Liver (tissue), 9 donors: ENCODE measurements around the gene SNX1. TPM values are rescaled to one million over a fixed set of nuclear protein-coding genes. Genes with fewer than 3 reads are reported as not detected.

Source experiments
- DNase-seq: peaks from one replicate; pipeline ENCODE4 v3.0.0-alpha.2; 2017; ENCODE audit warnings: low spot score
- H3K27ac ChIP-seq, 2 donors: one replicate each; pipeline ENCODE4 v1.7.0; 2013; ENCODE audit warnings: inconsistent platforms in 2 of 2, low read length in 2 of 2, control low read depth in 1 of 2, low read depth in 1 of 2, mild to moderate bottlenecking in 1 of 2
- H3K27me3 ChIP-seq, 4 donors: one replicate each; pipeline versions ENCODE4 v1.6.1 to v1.7.0; 2013; ENCODE audit warnings: low read length in 3 of 4, inconsistent platforms in 1 of 4, mild to moderate bottlenecking in 1 of 4, moderate library complexity in 1 of 4; ENCODE audit not compliant: control insufficient read depth in 4 of 4, insufficient read depth in 4 of 4
- H3K36me3 ChIP-seq, 4 donors: one replicate each; pipeline versions ENCODE4 v1.6.1 to v1.7.0; 2013; ENCODE audit warnings: low read length in 3 of 4, mild to moderate bottlenecking in 3 of 4, low read depth in 1 of 4, moderate library complexity in 1 of 4; ENCODE audit not compliant: control insufficient read depth in 4 of 4, insufficient read depth in 3 of 4
- H3K4me1 ChIP-seq, 4 donors: one replicate each; pipeline versions ENCODE4 v1.6.1 to v1.7.0; 2013; ENCODE audit warnings: low read length in 3 of 4, mild to moderate bottlenecking in 3 of 4, moderate library complexity in 1 of 4; ENCODE audit not compliant: control insufficient read depth in 4 of 4, insufficient read depth in 4 of 4
- H3K4me3 ChIP-seq, 3 donors: one replicate each; pipeline versions ENCODE4 v1.6.1 to v1.7.0; 2013; ENCODE audit warnings: low read length in 3 of 3, control low read depth in 1 of 3, low read depth in 1 of 3, mild to moderate bottlenecking in 1 of 3
- H3K9ac ChIP-seq, 2 donors: one replicate each; pipeline ENCODE4 v1.7.0; 2013; ENCODE audit warnings: low read length in 2 of 2, mild to moderate bottlenecking in 2 of 2, moderate library complexity in 2 of 2, control low read depth in 1 of 2, low read depth in 1 of 2
- H3K9me3 ChIP-seq, 4 donors: one replicate each; pipeline versions ENCODE4 v1.6.1 to v1.7.0; 2013; ENCODE audit warnings: low read length in 3 of 4; ENCODE audit not compliant: control insufficient read depth in 4 of 4
- CTCF ChIP-seq: fragments of 150-350 bp; IDR thresholded peaks from 2 replicates; pipeline ENCODE4 v1.5.1; 2017; ENCODE audit warnings: improper control_type of control experiment, low read depth, low read length; ENCODE audit not compliant: missing input control
- EGR1 ChIP-seq, 2 donors: IDR thresholded peaks; 2 replicates each; pipeline ENCODE4 v1.6.1; 2016 to 2018; ENCODE audit warnings: antibody characterized with exemption in 2 of 2, low read depth in 2 of 2
- FOXA1 ChIP-seq: IDR thresholded peaks from 2 replicates; pipeline ENCODE4 v1.6.1; 2016; ENCODE audit warnings: antibody characterized with exemption
- FOXA2 ChIP-seq: IDR thresholded peaks from 2 replicates; pipeline ENCODE4 v1.6.1; 2016; ENCODE audit warnings: antibody characterized with exemption
- HNF4A ChIP-seq, 2 donors: conservative IDR thresholded peaks; 2 replicates each; pipeline ENCODE4 v1.6.1; 2016; ENCODE audit warnings: antibody characterized with exemption in 2 of 2, mild to moderate bottlenecking in 2 of 2
- HNF4G ChIP-seq: IDR thresholded peaks from 2 replicates; pipeline ENCODE4 v1.6.1; 2016; ENCODE audit warnings: antibody characterized with exemption
- JUND ChIP-seq, 2 donors: IDR thresholded peaks; 2 replicates each; pipeline ENCODE4 v1.6.1; 2016; ENCODE audit warnings: antibody characterized with exemption in 2 of 2
- MAX ChIP-seq: IDR thresholded peaks from 2 replicates; pipeline ENCODE4 v1.6.1; 2016; ENCODE audit warnings: antibody characterized with exemption
- NR2F2 ChIP-seq: IDR thresholded peaks from 2 replicates; pipeline ENCODE4 v1.6.1; 2016; ENCODE audit warnings: antibody characterized with exemption
- RAD21 ChIP-seq, 2 donors: IDR thresholded peaks; 2 replicates each; pipeline ENCODE4 v1.6.1; 2016; ENCODE audit warnings: antibody characterized with exemption in 2 of 2, mild to moderate bottlenecking in 2 of 2
- RXRA ChIP-seq, 2 donors: IDR thresholded peaks; 2 replicates each; pipeline ENCODE4 v1.6.1; 2017 to 2018; ENCODE audit warnings: antibody characterized with exemption in 2 of 2, mild to moderate bottlenecking in 1 of 2
- SP1 ChIP-seq: IDR thresholded peaks from 2 replicates; pipeline ENCODE4 v1.6.1; 2018; ENCODE audit warnings: antibody characterized with exemption, mild to moderate bottlenecking
- TAF1 ChIP-seq: conservative IDR thresholded peaks from 2 replicates; pipeline ENCODE4 v1.6.1; 2016; ENCODE audit warnings: antibody characterized with exemption, mild to moderate bottlenecking
- YY1 ChIP-seq: IDR thresholded peaks from 2 replicates; pipeline ENCODE4 v1.6.1; 2016; ENCODE audit warnings: antibody characterized with exemption, mild to moderate bottlenecking
- ZBTB33 ChIP-seq: IDR thresholded peaks from 2 replicates; pipeline ENCODE4 v1.6.1; 2016; ENCODE audit warnings: antibody characterized with exemption
- WGBS: extraction: QIAGEN DNeasy Blood & Tissue Kit; methylation state at CpG from one replicate; pipeline ENCODE4 v1.1.7; 2013; 5-methylcytosine and 5-hydroxymethylcytosine counted together
- polyA plus RNA-seq, 2 donors: library from polyadenylated mRNA; stranded (reverse) in 1 of 2; unstranded in 1 of 2; fragments of 200-250 nt in 1 of 2; fragments of >200 nt in 1 of 2; fragmentation: Nextera tagmentation in 1 of 2; extraction: Ambion mirVana in 1 of 2; gene quantifications; one replicate each; pipeline versions ENCODE4 v1.2.1 to v1.2.3, GENCODE V29; 2013 to 2015
- total RNA-seq, 2 donors: library from RNA; depleted of rRNA; stranded (reverse); fragments of >200 nt; gene quantifications; one replicate each; pipeline ENCODE4 v1.2.3, GENCODE V29; 2014
- TF ChIP-seq, protein P1 (sequence below): IDR thresholded peaks from 2 replicates; pipeline ENCODE4 v1.6.1; 2016; ENCODE audit warnings: antibody characterized with exemption, mild to moderate bottlenecking
- donor health status: healthy.
- donor health status: healthy.
- donor health status: healthy.
- donor health status: healthy.
- donor health status: healthy.

The SNX1 gene
- total and polyA plus RNA-seq, 4 donors: 40.0 to 67.4 (median 45.0) TPM

DNA sequence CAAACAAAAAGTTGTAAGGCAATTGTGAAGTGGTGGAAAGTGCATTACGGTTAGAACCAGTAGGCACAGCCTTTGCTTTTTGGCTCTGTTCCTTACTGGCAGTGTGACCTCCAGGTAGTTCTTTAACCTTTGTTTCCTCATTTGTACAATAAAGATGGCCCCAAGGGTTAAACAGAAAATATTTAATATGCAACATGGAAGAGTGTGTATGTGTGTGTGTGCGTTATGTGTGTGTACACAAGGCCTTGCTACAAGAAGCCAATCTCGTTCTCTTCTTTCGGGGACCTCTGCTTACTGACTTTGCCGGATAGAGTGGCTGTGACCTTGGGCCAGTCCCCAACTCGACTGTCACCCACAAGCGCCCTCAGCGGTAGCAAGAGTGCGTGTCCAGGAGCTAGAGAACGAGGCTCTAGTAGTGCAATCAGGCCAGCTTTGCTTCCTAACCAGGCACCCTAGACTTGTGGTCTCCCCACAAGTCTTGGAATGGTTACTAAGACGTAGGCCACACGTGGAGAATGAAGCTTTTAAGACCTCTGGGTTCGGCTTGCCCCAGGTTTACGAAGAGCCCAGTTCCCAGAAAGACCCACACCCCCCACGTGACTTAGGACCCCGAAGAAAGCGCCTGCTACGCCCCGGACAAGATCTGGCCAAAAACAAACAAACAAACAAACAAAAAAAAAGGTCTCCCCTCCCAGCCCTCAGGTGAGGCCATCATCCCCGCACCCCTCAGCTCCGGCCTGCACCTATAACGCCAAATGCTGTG is 2.7 kb upstream of the SNX1 start:
- 2% methylated on average over 22 of the region's 22 CpGs for whole genome bisulfite sequencing
- Histone ChIP-seq H3K36me3 (peaks cover 0 to 8% (median 4%) of the 10 kb centered on the region in 4 donors), H3K27me3 (no peaks in the 10 kb centered on the region), H3K27ac (peak overlapping the region; percentile 79 to 93), H3K9me3 (no peaks in the 10 kb centered on the region), H3K4me1 (peaks cover 6 to 51% (median 46%) of the 10 kb centered on the region in 4 donors), H3K4me3 (peak overlapping the region; percentile 79 to 92 (median 81)), H3K9ac (peak overlapping the region; percentile 86)
- TF ChIP-seq, protein P1, sequence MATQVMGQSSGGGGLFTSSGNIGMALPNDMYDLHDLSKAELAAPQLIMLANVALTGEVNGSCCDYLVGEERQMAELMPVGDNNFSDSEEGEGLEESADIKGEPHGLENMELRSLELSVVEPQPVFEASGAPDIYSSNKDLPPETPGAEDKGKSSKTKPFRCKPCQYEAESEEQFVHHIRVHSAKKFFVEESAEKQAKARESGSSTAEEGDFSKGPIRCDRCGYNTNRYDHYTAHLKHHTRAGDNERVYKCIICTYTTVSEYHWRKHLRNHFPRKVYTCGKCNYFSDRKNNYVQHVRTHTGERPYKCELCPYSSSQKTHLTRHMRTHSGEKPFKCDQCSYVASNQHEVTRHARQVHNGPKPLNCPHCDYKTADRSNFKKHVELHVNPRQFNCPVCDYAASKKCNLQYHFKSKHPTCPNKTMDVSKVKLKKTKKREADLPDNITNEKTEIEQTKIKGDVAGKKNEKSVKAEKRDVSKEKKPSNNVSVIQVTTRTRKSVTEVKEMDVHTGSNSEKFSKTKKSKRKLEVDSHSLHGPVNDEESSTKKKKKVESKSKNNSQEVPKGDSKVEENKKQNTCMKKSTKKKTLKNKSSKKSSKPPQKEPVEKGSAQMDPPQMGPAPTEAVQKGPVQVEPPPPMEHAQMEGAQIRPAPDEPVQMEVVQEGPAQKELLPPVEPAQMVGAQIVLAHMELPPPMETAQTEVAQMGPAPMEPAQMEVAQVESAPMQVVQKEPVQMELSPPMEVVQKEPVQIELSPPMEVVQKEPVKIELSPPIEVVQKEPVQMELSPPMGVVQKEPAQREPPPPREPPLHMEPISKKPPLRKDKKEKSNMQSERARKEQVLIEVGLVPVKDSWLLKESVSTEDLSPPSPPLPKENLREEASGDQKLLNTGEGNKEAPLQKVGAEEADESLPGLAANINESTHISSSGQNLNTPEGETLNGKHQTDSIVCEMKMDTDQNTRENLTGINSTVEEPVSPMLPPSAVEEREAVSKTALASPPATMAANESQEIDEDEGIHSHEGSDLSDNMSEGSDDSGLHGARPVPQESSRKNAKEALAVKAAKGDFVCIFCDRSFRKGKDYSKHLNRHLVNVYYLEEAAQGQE: no peak
- no peak for TF ChIP-seq NR2F2
- TF ChIP-seq MAX: peak; percentile 43
- TF ChIP-seq SP1: peak; percentile 60
- peak in 1 of 2 donors; percentile 2 for TF ChIP-seq RAD21 (IDR thresholded peaks at IDR 0.05)
- no peak for TF ChIP-seq HNF4G
- TF ChIP-seq FOXA1: no peak
- TF ChIP-seq TAF1: peak; percentile 25
- TF ChIP-seq YY1: peak; percentile 52
- peak; percentile 45 to 50 for TF ChIP-seq HNF4A (conservative IDR thresholded peaks at IDR 0.05)
- TF ChIP-seq RXRA (IDR thresholded peaks at IDR 0.05): peak; percentile 81 to 90
- peak; percentile 69 for DNase-seq

DNA sequence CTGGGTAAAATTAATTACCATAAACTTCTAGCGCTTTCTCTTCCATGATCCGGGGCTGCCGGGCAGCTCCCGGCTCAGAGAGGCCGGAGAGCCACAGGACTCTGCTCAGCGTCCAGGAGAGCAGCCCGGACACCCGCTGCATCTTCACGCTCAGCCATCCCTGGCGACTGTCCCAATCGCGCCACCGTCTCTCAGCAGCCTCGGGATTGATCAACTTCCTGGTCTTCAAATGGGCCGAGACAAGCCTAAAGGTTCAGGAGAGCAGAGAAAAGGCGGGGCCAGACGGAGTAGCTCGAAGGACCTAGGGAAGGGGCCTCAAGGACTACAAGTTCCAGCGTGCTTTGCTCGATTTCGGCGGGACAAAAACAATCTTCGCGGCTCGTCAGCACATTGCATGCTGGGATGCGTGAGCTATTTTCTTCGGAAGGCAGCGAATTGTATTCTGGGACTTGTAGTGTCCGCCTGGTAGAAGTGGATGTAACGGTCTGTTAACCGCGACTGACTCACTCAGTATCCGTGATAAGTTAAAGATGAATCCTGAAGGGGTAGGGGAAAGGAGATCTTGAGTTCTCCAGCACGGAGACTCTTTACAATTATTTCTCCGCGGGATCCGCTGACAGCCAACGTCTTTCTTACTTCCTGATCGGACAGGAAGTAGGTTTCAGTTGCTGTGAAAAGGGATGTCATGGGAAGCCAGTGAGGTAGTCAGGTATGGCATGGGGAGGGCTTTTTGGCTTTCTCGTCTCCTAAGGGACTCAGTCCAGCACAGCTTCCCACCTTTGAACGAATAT is 2.0 kb upstream of the SNX1 start, which contains the start of gene CIAO2A:
Gene CIAO2A, minus strand, starts transcription at position 212 of the 791 bp plus-strand sequence. Its CDS starts 70 bp downstream, at position 142.
- under 1% methylated on average over 41 of the region's 41 CpGs for WGBS
- H3K27me3 ChIP-seq: no peaks in the 10 kb centered on the region
- TF ChIP-seq YY1 (peak; percentile 84), TAF1 (peak; percentile 92), ZBTB33 (peak; percentile 94), JUND (IDR thresholded peaks at IDR 0.05) (peak; percentile 49 to 54), CTCF (no peak), SP1 (peak; percentile 77), HNF4G (peak; percentile 6), RAD21 (IDR thresholded peaks at IDR 0.05) (no peak), NR2F2 (peak; percentile 54), HNF4A (conservative IDR thresholded peaks at IDR 0.05) (peak; percentile 48 to 57), FOXA1 (no peak), EGR1 (IDR thresholded peaks at IDR 0.05; ENCODE audit: low read depth in 2 of 2) (peak in 1 of 2 donors; percentile 32), FOXA2 (peak; percentile 25), MAX (peak; percentile 61), RXRA (IDR thresholded peaks at IDR 0.05) (peak; percentile 59 to 69)
- TF ChIP-seq, protein P1: peak; percentile 76

More for the DNA sequence above, 2.0 kb upstream of the SNX1 start, which contains the start of gene CIAO2A:
- peaks cover 0 to under 1% (median 0%) of the 10 kb centered on the region in 4 donors for H3K36me3 ChIP-seq
- peak within 1 kb of the TSS; percentile 79 to 92 (median 81) for H3K4me3 ChIP-seq
- H3K9me3 ChIP-seq: no peaks in the 10 kb centered on the region
- peak within 1 kb of the TSS; percentile 79 to 93 for H3K27ac ChIP-seq
- H3K4me1 ChIP-seq: peaks cover 9 to 59% (median 52%) of the 10 kb centered on the region in 4 donors
- peak; percentile 94 for DNase-seq
- H3K9ac ChIP-seq: peak within 1 kb of the TSS; percentile 86 to 95
